Left kidney (tissue), 8 donors: ENCODE results near the gene DTNBP1. TPM values are rescaled to one million over a fixed set of nuclear protein-coding genes. Genes with fewer than 3 reads are reported as not detected.

ENCODE experiments used
- DNase-seq: peaks from one replicate; pipeline ENCODE4 v3.0.0-alpha.2; 2013
- long read RNA-seq, 8 donors: transcript quantifications; one replicate each; lab custom pipeline, GENCODE V29; 2026
- polyA plus RNA-seq: library from polyadenylated mRNA; unstranded; fragments of 120-200 nt; gene quantifications from one replicate; pipeline ENCODE4 v1.2.1, GENCODE V29; 2013; ENCODE audit not compliant: insufficient read length

The DTNBP1 gene, protein sequence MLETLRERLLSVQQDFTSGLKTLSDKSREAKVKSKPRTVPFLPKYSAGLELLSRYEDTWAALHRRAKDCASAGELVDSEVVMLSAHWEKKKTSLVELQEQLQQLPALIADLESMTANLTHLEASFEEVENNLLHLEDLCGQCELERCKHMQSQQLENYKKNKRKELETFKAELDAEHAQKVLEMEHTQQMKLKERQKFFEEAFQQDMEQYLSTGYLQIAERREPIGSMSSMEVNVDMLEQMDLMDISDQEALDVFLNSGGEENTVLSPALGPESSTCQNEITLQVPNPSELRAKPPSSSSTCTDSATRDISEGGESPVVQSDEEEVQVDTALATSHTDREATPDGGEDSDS
- polyA plus RNA-seq, result 25.3 TPM
- long read RNA-seq, donor 1, partial matches to known transcripts, result 0 of 1 reads
- long read RNA-seq, donor 1, other reads (novel, unspliced or antisense), result 0 of 1 reads
- long read RNA-seq, donor 2, partial matches to known transcripts, result 0 of 1 reads
- long read RNA-seq, donor 2, other reads (novel, unspliced or antisense), result 0 of 1 reads
- long read RNA-seq, donor 3, partial matches to known transcripts, result 0 of 6 reads
- long read RNA-seq, donor 3, other reads (novel, unspliced or antisense), result 0 of 6 reads
- long read RNA-seq, donor 4, result 0 reads
- long read RNA-seq, donor 5, partial matches to known transcripts, result 0 of 4 reads
- long read RNA-seq, donor 5, other reads (novel, unspliced or antisense), result 0 of 4 reads
- long read RNA-seq, donor 6, partial matches to known transcripts, result 0 of 3 reads
- long read RNA-seq, donor 6, other reads (novel, unspliced or antisense), result 0 of 3 reads
- long read RNA-seq, donor 7, transcript DTNBP1-202 (10 exons, 1,403 nt), result major isoform, 8 of 19 reads
- long read RNA-seq, donor 7, partial matches to known transcripts, result 11 of 19 reads
- long read RNA-seq, donor 7, other reads (novel, unspliced or antisense), result 0 of 19 reads
- long read RNA-seq, donor 8, partial matches to known transcripts, result 0 of 1 reads
- long read RNA-seq, donor 8, other reads (novel, unspliced or antisense), result 0 of 1 reads

DNA sequence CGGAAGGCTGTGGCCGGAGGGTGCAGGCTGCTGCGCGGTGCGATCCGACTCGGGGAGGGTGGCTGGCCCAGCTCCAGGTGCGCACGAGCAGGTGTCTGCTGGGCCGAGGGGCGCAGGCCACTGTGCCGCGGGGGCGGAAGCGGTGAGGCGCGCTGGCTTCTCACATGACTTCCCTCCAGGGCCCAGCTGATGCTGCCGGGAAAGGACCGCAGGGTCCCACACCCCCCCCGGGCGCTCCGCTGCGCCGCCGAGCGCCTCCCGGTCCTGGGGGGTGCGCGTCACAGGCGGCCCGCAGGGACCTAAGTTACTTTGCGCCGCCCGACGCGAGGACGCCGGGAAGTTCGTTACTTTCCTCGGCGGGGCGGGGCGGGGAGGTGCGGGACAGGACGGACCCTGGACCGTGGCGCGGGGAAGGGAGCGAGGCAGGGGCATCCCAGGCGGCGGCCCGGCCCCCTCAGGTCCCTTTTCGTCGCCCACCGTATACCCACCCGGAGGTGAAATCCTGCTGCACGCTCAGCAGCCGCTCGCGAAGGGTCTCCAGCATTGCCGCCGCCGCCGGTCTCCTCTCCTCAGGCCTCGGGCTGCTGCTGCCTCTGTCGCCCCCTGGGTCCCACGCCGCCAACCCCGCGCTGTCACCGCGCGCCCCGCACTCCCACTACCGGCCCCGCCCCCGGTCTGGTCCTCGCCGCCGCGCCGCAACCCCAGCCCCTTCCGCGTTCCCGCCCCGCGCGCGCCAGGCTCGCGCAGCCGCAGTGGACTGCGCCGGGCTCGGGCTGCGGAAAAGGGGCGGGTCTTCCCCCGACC is at the start of gene DTNBP1:
DTNBP1 (minus strand) TSS at position 703 of the 804 bp plus-strand sequence; CDS start at position 544, 159 bp downstream.
- DNase-seq, result peak; percentile 78

DNA sequence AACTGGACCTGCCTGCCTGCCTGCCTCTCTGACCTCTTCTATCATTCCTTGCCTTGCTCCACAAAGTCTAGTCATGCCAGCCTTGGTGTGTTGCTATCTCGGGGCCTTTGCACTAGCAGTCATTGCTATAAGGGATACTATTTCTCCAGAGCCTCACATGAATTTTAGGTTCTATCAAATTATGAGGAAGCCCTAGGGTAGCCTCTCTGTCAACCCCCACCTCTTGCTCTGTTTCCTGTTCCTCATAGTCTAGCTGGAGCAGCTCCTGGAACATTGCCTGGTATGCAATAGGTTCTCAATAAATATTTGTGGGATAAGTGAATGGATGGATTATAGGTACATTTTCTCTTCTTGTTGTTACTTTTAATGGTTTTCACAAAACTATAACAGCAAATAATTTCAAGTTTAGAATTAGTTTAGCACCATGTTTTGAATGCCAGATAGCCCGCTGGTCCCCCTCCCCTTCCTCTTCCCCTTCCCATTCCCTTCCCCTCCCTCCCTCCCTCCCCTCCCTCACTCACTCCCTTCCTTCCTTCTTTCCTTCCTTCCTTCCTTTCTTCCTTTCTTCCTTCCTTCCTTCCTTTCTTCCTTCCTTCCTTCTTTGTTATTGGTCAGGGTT is 46.9 kb upstream of the DTNBP1 start:
- no peak for DNase-seq

DNA sequence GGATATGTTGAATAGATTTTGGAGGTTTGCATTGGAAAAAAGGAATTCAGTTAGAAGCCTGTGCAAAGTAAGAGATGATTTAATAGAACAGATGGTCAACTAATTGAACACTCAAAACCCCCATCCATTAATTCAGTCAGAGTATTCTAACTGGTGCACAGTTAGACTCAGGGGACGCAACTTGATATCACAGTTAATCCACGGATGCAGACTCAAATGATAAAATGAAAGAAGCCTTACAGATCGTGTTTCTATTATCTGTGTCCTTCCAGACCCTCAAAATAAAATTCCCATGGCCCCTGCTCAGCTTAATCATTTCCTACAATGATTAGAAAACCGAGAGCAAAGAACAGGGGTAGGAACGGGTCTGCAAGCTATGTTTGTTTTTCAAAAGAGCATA is 45.4 kb upstream of the DTNBP1 start:
- DNase-seq, result no peak

DNA sequence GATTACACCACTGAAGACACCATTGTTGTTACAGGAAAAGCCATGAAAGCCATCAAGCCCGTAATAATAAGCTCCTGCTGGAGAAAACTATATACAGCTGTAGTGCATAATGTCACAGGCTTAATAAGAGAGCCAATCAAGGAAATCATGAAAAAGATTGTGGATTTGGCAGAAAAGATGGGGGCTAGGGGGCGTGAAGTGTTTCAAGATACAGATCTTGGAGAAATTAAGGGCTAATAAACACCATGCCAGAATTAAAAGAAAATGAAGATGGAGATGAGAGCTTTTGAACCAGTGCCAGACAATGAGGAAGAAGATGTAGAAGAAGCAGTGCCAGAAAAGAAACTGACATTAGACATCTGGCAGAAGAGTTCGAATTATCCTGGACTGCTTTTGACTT is 43.2 kb upstream of the DTNBP1 start:
- DNase-seq, result no peak

DNA sequence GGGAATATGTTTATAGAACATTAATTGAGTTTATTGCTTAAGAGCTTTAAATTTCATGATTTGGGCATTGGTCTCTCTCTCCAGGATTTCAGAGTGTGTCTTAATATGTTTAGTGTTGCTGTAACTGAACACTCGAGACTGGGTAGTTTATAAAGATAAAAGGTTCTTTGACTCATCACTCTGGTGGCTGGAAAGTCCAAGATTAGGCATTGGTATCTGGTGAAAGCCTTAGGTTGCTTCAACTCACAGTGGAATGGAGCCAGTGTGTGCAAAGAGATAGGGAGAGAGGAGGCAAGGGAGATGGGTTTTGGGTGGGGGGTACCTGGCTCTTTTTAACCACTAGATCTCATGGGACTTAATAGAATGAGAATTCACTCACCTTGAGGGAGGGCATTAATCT is 35.6 kb upstream of the DTNBP1 start:
- DNase-seq, result no peak

DNA sequence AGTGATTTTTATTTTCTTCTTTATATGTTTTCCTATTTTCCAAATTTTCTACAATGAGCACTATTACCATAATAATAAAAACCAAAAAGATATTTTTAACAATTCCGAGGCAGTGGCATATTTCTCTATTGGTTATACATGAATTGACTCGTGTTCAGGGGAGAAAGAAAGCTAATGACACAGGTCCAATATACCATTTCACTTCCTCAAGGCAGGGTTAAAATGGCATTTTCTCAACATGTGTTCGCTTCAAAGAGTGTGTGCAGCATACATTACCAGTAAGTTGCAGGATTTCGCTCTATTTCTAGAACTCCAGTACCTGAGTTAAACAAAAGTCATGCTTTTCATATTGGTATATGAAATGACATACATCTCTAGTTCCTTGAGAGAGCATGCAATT is 35.1 kb upstream of the DTNBP1 start:
- DNase-seq, result no peak

DNA sequence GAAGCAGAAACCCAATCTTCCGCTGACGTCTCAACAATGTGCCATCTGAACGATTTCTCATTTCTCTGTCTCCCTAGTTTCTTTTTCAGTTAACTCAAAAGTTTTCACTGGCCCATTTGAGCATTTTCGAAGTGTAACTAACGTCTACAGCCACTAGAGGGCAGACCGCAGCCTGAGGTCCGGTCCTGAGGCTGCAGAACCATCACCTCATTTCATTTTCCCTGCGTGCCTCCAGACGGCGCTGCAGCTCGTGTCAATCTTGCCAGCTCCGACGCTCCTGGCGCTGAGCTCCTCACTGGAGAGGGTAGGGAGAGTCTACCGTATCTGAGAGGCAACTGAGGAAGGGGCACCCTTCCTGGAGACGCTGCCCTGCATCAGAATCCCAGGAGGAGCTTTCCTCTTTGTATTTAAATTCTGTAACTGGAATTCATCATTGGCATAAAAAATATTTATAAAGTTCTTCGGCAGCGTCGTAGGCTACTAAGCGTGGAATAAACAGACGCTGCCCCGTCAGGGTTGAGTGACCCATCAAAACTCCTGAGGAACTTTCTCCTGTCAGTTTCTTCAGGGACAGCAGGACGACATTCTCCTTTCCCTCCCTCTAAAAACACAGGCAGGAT is 28.5 kb upstream of the DTNBP1 start:
- peak; percentile 87 for DNase-seq

DNA sequence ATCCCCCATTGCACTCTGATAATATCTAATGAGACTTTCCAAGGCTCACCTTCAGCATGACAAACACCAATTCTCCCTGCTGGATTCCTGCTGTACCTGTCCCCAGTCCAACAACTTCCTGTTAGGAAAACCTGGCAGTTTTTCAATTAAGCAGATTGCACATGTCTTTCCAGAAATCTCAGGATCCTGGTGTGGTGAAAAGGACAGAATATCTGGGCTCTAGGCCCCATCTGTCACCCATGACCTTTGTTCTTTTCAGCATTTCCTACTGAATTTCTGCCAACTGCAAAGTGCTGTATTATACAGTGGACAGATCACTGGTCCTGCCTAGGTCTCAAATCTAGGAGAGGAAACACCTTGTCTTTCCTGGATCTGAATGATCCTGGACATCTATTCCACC is 27.7 kb upstream of the DTNBP1 start:
- DNase-seq, result no peak

DNA sequence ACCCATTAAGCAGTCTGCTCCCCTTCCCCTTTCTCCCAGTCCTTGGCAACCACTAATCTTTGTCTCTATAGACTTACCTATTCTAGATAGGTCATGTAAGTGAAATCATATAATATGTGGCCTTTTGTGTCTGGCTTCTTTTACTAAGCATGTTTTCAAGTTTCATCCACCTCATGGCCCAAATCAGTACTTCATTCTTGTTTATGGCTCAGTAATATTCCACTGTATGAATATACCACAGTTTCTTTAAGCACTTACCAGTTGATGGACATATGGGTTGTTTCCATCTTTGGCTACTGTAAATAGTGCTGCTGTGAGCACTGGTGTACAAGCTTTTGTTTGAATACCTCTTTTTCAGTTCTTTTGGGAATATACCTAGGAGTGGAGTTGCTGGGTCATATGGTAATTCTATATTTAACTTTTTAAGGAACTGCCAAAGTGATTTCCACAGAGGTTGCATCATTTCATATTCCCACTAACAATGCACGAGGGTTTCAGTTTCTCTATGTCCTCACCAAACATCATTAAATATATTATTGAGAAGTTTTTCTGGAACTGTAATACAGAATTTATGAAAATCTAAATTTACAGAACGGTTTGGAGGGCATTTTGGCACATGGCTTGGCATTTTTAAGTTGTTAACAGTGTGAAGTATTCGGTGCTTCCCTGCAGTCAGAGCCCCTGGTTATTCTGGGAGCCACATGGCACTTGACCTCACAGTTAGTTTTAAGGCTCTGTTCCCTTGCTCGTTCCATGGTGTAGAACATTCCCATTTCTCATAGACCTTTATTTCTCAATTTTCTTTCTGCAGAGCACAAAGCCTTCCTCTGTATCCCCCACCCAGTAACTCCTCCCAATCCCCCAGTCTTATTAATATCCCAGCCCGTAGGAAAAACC is 27.0 kb upstream of the DTNBP1 start:
- no peak for DNase-seq

DNA sequence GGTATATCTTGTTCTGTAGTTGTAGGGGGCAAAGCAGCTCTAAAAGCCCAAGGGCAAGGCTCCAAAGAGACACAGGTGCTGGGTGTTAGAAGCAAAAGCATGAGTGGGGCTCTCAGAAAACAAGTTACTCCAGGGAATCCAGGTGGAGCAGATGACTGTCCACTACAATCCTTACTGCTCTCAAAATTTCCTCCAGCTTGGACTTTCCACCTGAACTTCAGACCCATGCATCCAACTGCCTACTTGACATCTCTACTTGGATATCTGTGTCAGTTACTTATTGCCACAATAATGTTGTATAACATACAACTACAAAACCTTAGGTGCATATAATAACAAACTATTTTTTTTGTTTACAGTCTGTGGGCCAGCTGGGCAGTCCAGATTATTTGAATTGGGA is 22.8 kb upstream of the DTNBP1 start:
- no peak for DNase-seq

DNA sequence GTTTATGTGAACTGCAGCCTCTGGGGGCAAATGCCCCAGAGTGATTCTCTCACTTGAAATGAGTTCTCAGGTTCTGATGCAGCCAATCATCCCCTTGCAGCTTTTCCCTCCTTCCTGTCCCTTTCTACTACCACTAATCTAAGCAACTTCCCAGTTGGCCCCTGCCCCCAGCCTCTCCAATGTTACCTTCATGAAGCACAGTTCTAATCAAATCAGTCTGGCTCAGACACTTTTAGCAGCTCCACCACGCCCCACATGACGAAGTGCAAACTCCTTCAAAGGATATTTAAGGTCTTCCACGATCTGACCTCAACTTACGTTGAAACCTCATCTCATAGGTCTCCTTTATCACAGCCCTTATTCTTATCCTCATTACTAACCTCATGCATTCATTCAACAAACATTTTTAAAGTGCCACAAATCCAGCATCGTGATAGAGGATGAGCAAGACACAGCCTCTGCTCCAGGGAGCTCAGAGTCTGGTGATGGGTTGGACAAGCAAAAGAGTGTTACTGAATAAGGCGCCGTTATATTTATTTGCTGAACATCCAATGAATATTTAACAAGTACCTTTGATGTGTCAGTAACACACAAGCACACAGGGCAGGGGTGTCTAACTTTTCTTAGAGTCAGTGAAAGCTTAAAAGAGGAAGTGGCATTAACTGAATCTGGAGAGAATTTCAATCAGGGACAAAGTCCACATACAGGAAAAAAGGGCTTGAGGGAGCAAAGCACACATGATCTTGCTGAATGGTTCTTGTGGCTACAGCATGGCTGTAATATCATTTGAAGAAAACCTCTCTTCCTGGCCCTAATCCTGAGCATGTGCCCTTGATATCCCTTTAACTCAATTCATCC is 20.4 kb upstream of the DTNBP1 start:
- DNase-seq, result no peak

DNA sequence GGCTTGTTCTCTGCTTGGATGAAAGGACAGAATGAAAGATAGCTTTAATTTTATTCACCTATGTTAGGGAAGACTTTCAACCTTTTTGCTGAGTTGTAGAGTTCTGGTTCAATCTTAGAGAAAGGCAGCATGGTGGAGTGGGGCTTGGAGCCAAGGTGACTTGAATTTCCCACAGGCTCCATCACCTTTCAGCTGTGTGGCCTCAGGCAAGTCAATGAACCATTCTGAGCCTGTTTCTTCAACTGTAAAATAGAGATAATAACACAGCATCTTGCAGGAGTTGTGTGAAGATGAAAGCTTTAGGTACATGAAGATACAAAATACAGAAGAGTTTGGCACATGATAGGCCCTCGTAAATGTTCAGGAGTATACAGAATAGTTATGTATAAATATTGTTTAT is 19.1 kb upstream of the DTNBP1 start:
- no peak for DNase-seq

DNA sequence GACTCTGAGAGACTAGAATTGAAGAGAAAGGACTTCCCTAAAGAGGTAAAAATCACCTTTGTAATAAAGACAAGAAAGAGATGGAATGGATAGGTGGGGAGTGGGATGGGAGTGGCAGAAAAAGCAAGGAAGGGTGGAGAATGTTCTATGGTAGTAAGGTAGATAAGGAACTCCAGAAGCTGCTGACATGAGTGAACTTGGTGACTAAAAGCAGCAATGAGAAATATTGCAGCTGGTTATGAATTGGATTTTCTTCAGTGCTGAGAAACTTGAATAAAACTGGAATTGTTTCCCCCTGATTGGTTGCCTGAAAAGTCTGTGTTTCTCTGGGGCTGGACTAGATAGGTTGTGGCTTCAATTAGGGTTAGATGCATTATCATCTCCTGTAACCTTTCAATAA is 15.7 kb upstream of the DTNBP1 start:
- no peak for DNase-seq

DNA sequence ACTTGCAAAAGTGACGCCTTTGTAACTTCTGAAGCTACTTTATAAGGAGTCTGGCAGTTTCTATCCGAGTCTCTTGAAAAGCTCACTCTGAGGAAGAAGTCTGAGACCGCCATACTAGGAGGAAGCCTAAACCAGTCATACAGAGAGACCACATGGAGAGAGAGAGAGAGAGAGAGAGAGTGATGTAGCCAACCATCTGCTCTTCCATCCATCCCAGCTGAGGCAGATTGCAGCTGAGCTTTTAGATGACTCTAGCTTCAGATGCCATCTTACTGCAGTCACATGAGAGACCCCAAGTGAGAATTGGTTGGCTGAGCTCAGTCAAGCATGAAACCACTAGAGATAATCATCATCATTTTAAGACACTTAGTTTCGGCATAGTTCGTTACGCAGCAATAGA is 15.0 kb upstream of the DTNBP1 start:
- no peak for DNase-seq

DNA sequence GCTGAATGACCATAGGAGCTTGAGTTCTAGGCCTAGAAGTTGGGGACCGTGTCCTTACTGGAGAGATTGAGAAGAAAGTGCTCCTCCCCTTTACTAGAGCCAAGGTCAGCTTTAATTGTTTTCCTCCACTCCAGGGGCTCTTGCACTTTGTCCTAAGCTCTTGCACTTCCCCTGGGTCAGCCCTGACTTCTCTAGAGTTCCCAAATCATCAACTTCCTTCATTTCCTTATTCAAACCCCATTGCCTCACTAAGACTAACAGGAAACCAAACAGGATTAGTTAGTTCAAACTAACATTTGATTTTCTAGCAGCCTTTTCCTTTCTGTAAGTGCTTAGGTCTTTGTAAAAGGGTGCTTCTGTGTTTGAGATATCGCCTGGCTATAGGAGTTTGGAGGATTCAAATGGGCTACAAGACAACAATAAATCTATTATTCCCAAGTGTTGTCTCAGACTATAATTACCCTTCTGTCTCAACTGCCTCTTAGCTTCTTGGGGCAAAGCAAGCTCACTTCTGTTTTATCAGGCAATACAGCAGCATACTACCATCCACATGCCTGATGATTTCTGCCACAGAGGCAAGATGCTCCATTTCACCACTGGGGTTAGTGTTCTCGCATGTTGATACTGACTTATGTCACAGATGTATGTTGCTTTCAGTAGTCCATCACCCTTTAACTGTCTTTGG is 12.8 kb upstream of the DTNBP1 start:
- no peak for DNase-seq

DNA sequence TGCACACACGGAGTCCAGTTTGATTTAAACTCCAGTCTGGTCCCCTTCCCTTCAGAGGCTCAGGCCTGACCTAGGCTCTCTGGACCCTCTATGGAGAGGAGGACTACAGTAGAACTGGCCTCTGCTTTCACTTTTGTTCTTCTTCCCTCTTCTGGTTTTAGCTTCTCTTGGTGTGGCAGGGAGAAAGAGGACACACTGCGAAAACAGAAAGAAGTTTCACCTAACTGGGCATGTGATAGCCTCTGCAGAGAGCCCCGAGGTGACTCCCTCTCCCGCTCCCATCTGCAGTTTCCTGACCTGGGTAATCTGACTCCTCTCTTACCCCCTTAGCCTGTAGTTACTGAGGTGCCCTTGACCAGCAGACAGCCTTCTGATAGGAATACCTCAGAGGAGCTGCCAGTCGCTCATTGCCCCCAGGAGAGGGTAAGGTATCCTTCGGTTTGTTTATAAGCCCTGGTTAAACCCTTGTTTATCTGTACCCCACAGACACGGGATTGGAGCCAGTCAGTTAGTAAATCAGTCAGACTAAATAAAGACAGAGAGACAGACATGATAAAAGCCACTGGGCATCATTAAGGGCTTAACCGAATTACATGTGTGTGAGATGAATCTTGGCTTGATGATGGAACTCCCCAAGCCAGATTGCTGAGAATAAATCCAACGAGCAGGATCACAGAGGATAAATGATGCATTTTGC is 12.0 kb upstream of the DTNBP1 start:
- DNase-seq, result no peak

DNA sequence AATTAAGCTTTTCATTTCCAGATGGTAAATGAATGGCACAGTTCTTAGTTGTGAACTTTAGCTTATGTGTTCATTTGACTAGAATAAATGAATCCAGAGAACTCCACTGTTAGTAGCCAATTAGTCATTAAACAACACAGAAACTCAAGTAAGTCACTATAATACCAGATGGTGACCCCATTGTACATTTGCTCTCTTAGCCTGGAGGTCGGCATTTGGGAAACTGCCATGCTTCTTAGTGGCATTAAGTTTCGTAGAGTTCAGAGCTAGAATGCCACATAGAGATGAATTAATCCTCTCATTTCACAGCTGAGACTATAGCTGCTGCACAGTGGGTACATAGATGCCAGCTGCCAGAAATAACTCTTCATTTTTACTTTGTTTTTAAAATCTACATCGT is 10.8 kb upstream of the DTNBP1 start:
- no peak for DNase-seq

DNA sequence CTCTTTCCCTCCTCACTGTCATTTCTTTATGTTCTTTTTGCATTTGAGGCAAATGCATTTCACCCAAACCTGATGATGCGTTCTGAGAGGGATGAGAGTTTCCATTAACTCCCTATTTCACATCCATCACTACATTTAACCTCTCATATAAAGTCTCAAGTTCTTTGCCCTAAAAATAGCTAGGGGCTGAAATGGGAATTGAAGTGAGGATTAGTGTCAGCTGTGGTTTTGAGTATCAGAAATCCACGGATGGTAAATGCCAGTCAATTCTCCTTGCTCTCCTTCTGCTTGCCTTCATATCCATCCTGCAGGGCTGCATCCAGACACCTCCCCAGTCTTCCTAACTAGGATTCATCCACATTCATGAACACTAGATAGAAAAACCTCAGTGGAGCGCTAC is 10.0 kb upstream of the DTNBP1 start:
- DNase-seq, result no peak
